AG04450 (cell line): ENCODE results near the gene CPEB1. TPM values are rescaled to one million over a fixed set of nuclear protein-coding genes. Genes with fewer than 3 reads are reported as not detected.

Experiments used
- CTCF ChIA-PET: fragments of 300-600, 350-600 bp; formaldehyde crosslinking; extraction: SDS; loops from one replicate; lab custom pipeline; 2022; ENCODE audit warnings: antibody characterized with exemption, inconsistent platforms; lab: Charles Lee
- POLR2A ChIA-PET: fragments of 350-600 bp; formaldehyde crosslinking; extraction: SDS; loops from one replicate; lab custom pipeline; 2021; ENCODE audit warnings: antibody characterized with exemption, inconsistent platforms; lab: Yijun Ruan, JAX
- DNase-seq: peaks from one replicate; pipeline ENCODE4 v3.0.0-alpha.2; 2011; ENCODE audit warnings: low read depth, low spot score
- H3K27ac ChIP-seq: one replicate; pipeline ENCODE4 v1.5.1; 2012; ENCODE audit warnings: low read depth, low read length, control low read depth
- H3K27me3 ChIP-seq: one replicate; pipeline ENCODE4 v1.6.0; 2012; ENCODE audit warnings: low read length; ENCODE audit not compliant: control insufficient read depth, insufficient read depth
- H3K4me3 ChIP-seq: 2 replicates; pipeline ENCODE4 v1.5.1; 2011; ENCODE audit warnings: mild to moderate bottlenecking, low read depth, low read length, control low read depth
- H3K9me3 ChIP-seq: 2 replicates; pipeline ENCODE4 v1.5.1; 2012; ENCODE audit warnings: low read length; ENCODE audit not compliant: control insufficient read depth, insufficient read depth
- CTCF ChIP-seq: IDR thresholded peaks from 2 replicates; pipeline ENCODE4 v1.5.1; 2011; ENCODE audit warnings: low read depth, low read length, control low read depth, inconsistent platforms
- polyA plus RNA-seq: library from polyadenylated mRNA; depleted of rRNA; stranded (reverse); fragments of >200 nt; gene quantifications from 2 replicates; pipeline ENCODE4 v1.2.3, GENCODE V29; 2011

The CPEB1 gene
- polyA plus RNA-seq, 1 experiment: 8.3 TPM

- H3K27me3 ChIP-seq: no peaks in the 10 kb centered on the region
- POLR2A ChIA-PET: no interaction called here
- no peaks in the 10 kb centered on the region; the same call in 1 of the 2 replicates for H3K9me3 ChIP-seq
- no peak for DNase-seq
- no peak overlapping the region for H3K27ac ChIP-seq
- TF ChIP-seq CTCF: no peak
- no peak overlapping the region for H3K4me3 ChIP-seq
- CTCF ChIA-PET: no interaction called here
Observed at GRCh38 chr15:82666606-82667005, 19.4 kb upstream of the CPEB1 start.

- CTCF ChIA-PET: no interaction called here
- DNase-seq: no peak
- H3K27me3 ChIP-seq: no peaks in the 10 kb centered on the region
- TF ChIP-seq CTCF: no peak
- POLR2A ChIA-PET: no interaction called here
- H3K27ac ChIP-seq: no peak overlapping the region
- no peak overlapping the region for H3K4me3 ChIP-seq
- H3K9me3 ChIP-seq: no peaks in the 10 kb centered on the region; the same call in 1 of the 2 replicates
Observed at GRCh38 chr15:82664021-82664420, 16.9 kb upstream of the CPEB1 start.

GRCh38 chr15:82663186-82663600, 16.0 kb upstream of the CPEB1 start:
- POLR2A ChIA-PET: no interaction called here
- TF ChIP-seq CTCF: no peak
- no peak for DNase-seq
- H3K27ac ChIP-seq: no peak overlapping the region
- H3K27me3 ChIP-seq: no peaks in the 10 kb centered on the region
- no peaks in the 10 kb centered on the region; the same call in 1 of the 2 replicates for H3K9me3 ChIP-seq
- no peak overlapping the region for H3K4me3 ChIP-seq
- CTCF ChIA-PET: no interaction called here

GRCh38 chr15:82662641-82663040, 15.5 kb upstream of the CPEB1 start:
- ChIA-PET POLR2A (no interaction called here), CTCF (no interaction called here)
- Histone ChIP-seq H3K27ac (no peak overlapping the region), H3K9me3 (no peaks in the 10 kb centered on the region; the same call in 1 of the 2 replicates), H3K4me3 (no peak overlapping the region), H3K27me3 (no peaks in the 10 kb centered on the region)
- DNase-seq: no peak
- no peak for TF ChIP-seq CTCF

GRCh38 chr15:82660378-82660777, 13.2 kb upstream of the CPEB1 start:
- Histone ChIP-seq H3K27me3 (no peaks in the 10 kb centered on the region), H3K27ac (no peak overlapping the region), H3K4me3 (no peak overlapping the region), H3K9me3 (no peaks in the 10 kb centered on the region; the same call in 1 of the 2 replicates)
- no peak for DNase-seq
- ChIA-PET POLR2A (no interaction called here), CTCF (no interaction called here)
- no peak for TF ChIP-seq CTCF
